K562 (cell line): ENCODE measurements around the gene ACAP3. TPM values are rescaled to one million over a fixed set of nuclear protein-coding genes. Genes with fewer than 3 reads are reported as not detected.

Experiments used
- ATF2 ChIP-seq: sonication (generic); formaldehyde crosslinking; IDR thresholded peaks from 2 replicates; pipeline ENCODE4 v1.8.1; 2022; ENCODE audit warnings: missing genetic modification reagents
- COPS2 ChIP-seq: fragments of 450-650 bp; conservative IDR thresholded peaks from 2 replicates; pipeline ENCODE4 v1.6.1; 2016; ENCODE audit warnings: mild to moderate bottlenecking, moderate library complexity
- FOS ChIP-seq: IDR thresholded peaks from 3 replicates; pipeline ENCODE4 v1.6.1; 2011; ENCODE audit not compliant: insufficient read length; ENCODE audit errors: extremely low read depth
- GATA2 ChIP-seq: sonication (generic); formaldehyde crosslinking; IDR thresholded peaks from 2 replicates; pipeline ENCODE4 v1.4.0; 2020; ENCODE audit warnings: mild to moderate bottlenecking, missing genetic modification reagents
- GTF2F1 ChIP-seq: IDR thresholded peaks from 2 replicates; pipeline ENCODE4 v1.6.1; 2011; ENCODE audit warnings: low read depth, low read length, improper control_type of control experiment
- HMGN3 ChIP-seq: IDR thresholded peaks from 2 replicates; pipeline ENCODE4 v1.6.1; 2011; ENCODE audit warnings: borderline replicate concordance, low read depth, mild to moderate bottlenecking, mixed read lengths, low read length; ENCODE audit not compliant: insufficient read length; ENCODE audit errors: extremely low read depth
- NCOR1 ChIP-seq: fragments of 450-650 bp; IDR thresholded peaks from 2 replicates; pipeline ENCODE4 v1.6.1; 2016; ENCODE audit warnings: mild to moderate bottlenecking, moderate library complexity
- NUFIP1 ChIP-seq: fragments of 450-650 bp; IDR thresholded peaks from 2 replicates; pipeline ENCODE4 v1.6.1; 2018; ENCODE audit not compliant: partially characterized antibody
- PHB2 ChIP-seq: fragments of 450-650 bp; IDR thresholded peaks from 2 replicates; pipeline ENCODE4 v1.6.1; 2017; ENCODE audit warnings: low read depth
- PHF21A ChIP-seq: fragments of 450-650 bp; IDR thresholded peaks from 2 replicates; pipeline ENCODE4 v1.6.1; 2017; ENCODE audit warnings: low read depth, borderline replicate concordance
- SMARCA5 ChIP-seq: fragments of 450-650 bp; IDR thresholded peaks from 2 replicates; pipeline ENCODE4 v1.6.1; 2016
- TEAD1 ChIP-seq, 2 experiments: fragments of 450-650 bp in 1 of 2; sonication (generic) in 1 of 2; formaldehyde crosslinking; IDR thresholded peaks; 2 replicates each; pipeline versions ENCODE4 v1.4.0 to v1.8.0; 2020 to 2022; ENCODE audit warnings: mild to moderate bottlenecking in 2 of 2, missing genetic modification reagents in 1 of 2
- ZBTB33 ChIP-seq: sonication (generic); formaldehyde crosslinking; IDR thresholded peaks from 2 replicates; pipeline ENCODE4 v1.8.1; 2023; ENCODE audit warnings: mild to moderate bottlenecking, missing genetic modification reagents
- ZEB2 ChIP-seq: fragments of 450-650 bp; IDR thresholded peaks from 2 replicates; pipeline ENCODE4 v1.6.1; 2016
- ZFP1 ChIP-seq: fragments of 450-650 bp; formaldehyde crosslinking; IDR thresholded peaks from 2 replicates; pipeline ENCODE4 v1.4.0; 2020; ENCODE audit warnings: mild to moderate bottlenecking, mixed read lengths
- ZHX1 ChIP-seq: fragments of 150-350 bp; conservative IDR thresholded peaks from 2 replicates; pipeline ENCODE4 v1.6.1; 2014; ENCODE audit warnings: low read length
- ZKSCAN1 ChIP-seq: fragments of 150-350 bp; IDR thresholded peaks from 2 replicates; pipeline ENCODE4 v1.6.1; 2016; ENCODE audit warnings: low read depth, low read length
- ZNF12 ChIP-seq: sonication (generic); formaldehyde crosslinking; IDR thresholded peaks from 2 replicates; pipeline ENCODE4 v1.4.0; 2020; ENCODE audit warnings: mild to moderate bottlenecking, missing genetic modification reagents
- ZNF280A ChIP-seq: fragments of 450-650 bp; IDR thresholded peaks from 2 replicates; pipeline ENCODE4 v1.6.1; 2018; ENCODE audit warnings: mild to moderate bottlenecking, low read depth; ENCODE audit not compliant: partially characterized antibody
- ZNF589 ChIP-seq: fragments of 200-800 bp; sonication (Bioruptor generic); IDR thresholded peaks from 2 replicates; pipeline ENCODE4 v1.6.1; 2016; ENCODE audit warnings: low read depth, missing genetic modification characterization, missing compliant biosample characterization
- polyA plus RNA-seq, 8 experiments: library from polyadenylated mRNA; depleted of rRNA in 4 of 8; stranded (reverse) in 5 of 8; unstranded in 3 of 8; fragments of >200 nt; fragmentation: Nextera tagmentation in 2 of 8; fragmentation: Illumina TruSeq in 1 of 8; extraction: Ambion mirVana in 2 of 8; extraction: Trizol in 1 of 8; gene quantifications; 2 replicates each; pipeline versions ENCODE4 v1.2.1 to v1.2.3, GENCODE V29; 2011 to 2014; ENCODE audit warnings: inconsistent platforms in 1 of 8, missing spikeins in 1 of 8
- total RNA-seq, 7 experiments: library from RNA; depleted of rRNA in 6 of 7; stranded (reverse); fragments of >200 nt in 6 of 7; fragmentation: Illumina TruSeq in 2 of 7; extraction: Trizol in 2 of 7; gene quantifications; 2 replicates each; pipeline versions ENCODE4 v1.2.1 to v1.2.3, GENCODE V29; 2011 to 2021; ENCODE audit warnings: low replicate concordance in 1 of 7

Gene ACAP3
- total and polyA plus RNA-seq, 9 of the 15 experiments (the other 6 are each of a cell fraction or from before 2014, with no cell fraction given): 0.01 to 49.0 (median 12.0) TPM

- TF ChIP-seq FOS (no peak), SMARCA5 (no peak), ZEB2 (no peak), ZKSCAN1 (no peak), PHB2 (no peak), ATF2 (CRISPR knock-in tag) (no peak), ZNF12 (CRISPR knock-in tag) (0 out of 2 replicates have a peak, but pooled peaks have one; percentile 13), ZBTB33 (CRISPR knock-in tag) (no peak; the same call in none of the 2 replicates), GTF2F1 (0 out of 2 replicates have a peak, but pooled peaks have one; percentile 20), COPS2 (no peak), ZFP1 (no peak), ZNF589 (CRISPR knock-in tag) (no peak), ZHX1 (no peak), GATA2 (CRISPR knock-in tag) (no peak), PHF21A (no peak), ZNF280A (no peak), NUFIP1 (no peak), NCOR1 (no peak), TEAD1 (CRISPR knock-in tag; IDR thresholded peaks at IDR 0.05) (no peak), HMGN3 (peak; percentile 11)
These were observed 14.2 kb downstream of the ACAP3 start (continued) for GRCh38 chr1:1293263-1294249.
